HG02981 (cell line): ENCODE data around the gene SLC12A7.
"Not testable (repeated sequence)": the region's sequence is repeated elsewhere in the genome, so short reads cannot be mapped to it uniquely, and the experiment has no call there.

Experiments
- ATAC-seq: cut with Tn5 transposase; IDR thresholded peaks from one replicate; pipeline ENCODE4 v1.9.1; 2021; ENCODE audit warnings: mild to moderate bottlenecking, moderate library complexity; ENCODE audit not compliant: unreplicated experiment

Gene SLC12A7

GRCh38 chr5:1027631-1028441 is 84.0 kb downstream of the SLC12A7 start:
- no peak for ATAC-seq

- no peak for ATAC-seq
Measured at GRCh38 chr5:1026700-1027621, 84.9 kb downstream of the SLC12A7 start.

GRCh38 chr5:1021969-1022336 is 89.9 kb downstream of the SLC12A7 start:
- not testable (repeated sequence) for ATAC-seq

GRCh38 chr5:1021136-1021968 is 90.5 kb downstream of the SLC12A7 start:
- no peak for ATAC-seq

- no peak for ATAC-seq
Measured at GRCh38 chr5:1020452-1020961, 91.4 kb downstream of the SLC12A7 start.

GRCh38 chr5:1019001-1019905 is 92.6 kb downstream of the SLC12A7 start:
- ATAC-seq = no peak

- ATAC-seq = no peak
Measured at GRCh38 chr5:1018596-1018995, 93.3 kb downstream of the SLC12A7 start.

GRCh38 chr5:1017691-1018455 is 94.0 kb downstream of the SLC12A7 start:
- no peak for ATAC-seq

GRCh38 chr5:1017056-1017455 is 94.8 kb downstream of the SLC12A7 start:
- ATAC-seq = no peak

GRCh38 chr5:1016476-1016875 is 95.4 kb downstream of the SLC12A7 start:
- ATAC-seq = no peak

- no peak for ATAC-seq
Measured at GRCh38 chr5:1016036-1016435, 95.8 kb downstream of the SLC12A7 start.

- no peak for ATAC-seq
Measured at GRCh38 chr5:1015507-1015906, 96.4 kb downstream of the SLC12A7 start.

GRCh38 chr5:1014781-1015221 is 97.1 kb downstream of the SLC12A7 start:
- ATAC-seq = no peak

GRCh38 chr5:1014346-1014745 is 97.5 kb downstream of the SLC12A7 start:
- ATAC-seq = no peak

- ATAC-seq = no peak
Measured at GRCh38 chr5:1013948-1014301, 97.9 kb downstream of the SLC12A7 start.

- no peak for ATAC-seq
Measured at GRCh38 chr5:1013238-1013947, 98.5 kb downstream of the SLC12A7 start.

- ATAC-seq = no peak
Measured at GRCh38 chr5:1012900-1013237, 99.0 kb downstream of the SLC12A7 start.

- no peak for ATAC-seq
Measured at GRCh38 chr5:1012313-1012841, 99.5 kb downstream of the SLC12A7 start.
